Sigmoid colon (tissue), 7 donors: ENCODE results near the gene MRPL4. TPM values are rescaled to one million over a fixed set of nuclear protein-coding genes. Genes with fewer than 3 reads are reported as not detected.

Source experiments
- DNase-seq: peaks from one replicate; pipeline ENCODE4 v3.0.0-alpha.2; 2019
- H3K27ac ChIP-seq, 4 donors: fragments of 200-600 bp; sonication (generic); one replicate each; pipeline ENCODE4 v1.5.1; 2016 to 2019; ENCODE audit warnings: mild to moderate bottlenecking in 1 of 4
- H3K27me3 ChIP-seq, 3 donors: fragments of 200-600 bp; sonication (generic); one replicate each; pipeline ENCODE4 v1.5.1; 2019; ENCODE audit warnings: mild to moderate bottlenecking in 1 of 3
- H3K36me3 ChIP-seq, 4 donors: fragments of 200-600 bp; sonication (generic); one replicate each; pipeline ENCODE4 v1.5.1; 2016 to 2019
- H3K4me1 ChIP-seq, 4 donors: fragments of 200-600 bp; sonication (generic); one replicate each; pipeline ENCODE4 v1.5.1; 2017 to 2019
- H3K4me3 ChIP-seq, 4 donors: fragments of 200-600 bp; sonication (generic); one replicate each; pipeline ENCODE4 v1.5.1; 2017 to 2019; ENCODE audit warnings: mild to moderate bottlenecking in 2 of 4, moderate library complexity in 1 of 4
- H3K9me3 ChIP-seq, 4 donors: fragments of 200-600 bp in 3 of 4; sonication (generic) in 3 of 4; one replicate each; pipeline versions ENCODE4 v1.5.1 to v1.6.1; 2013 to 2019
- EP300 ChIP-seq, 4 donors: sonication (generic); formaldehyde crosslinking; IDR thresholded peaks; one replicate each; pipeline ENCODE4 v1.6.1; 2017; ENCODE audit warnings: antibody characterized with exemption in 4 of 4
- POLR2A ChIP-seq, 2 donors: fragments of 450-650 bp; IDR thresholded peaks; one replicate each; pipeline ENCODE4 v1.6.1; 2016; ENCODE audit warnings: antibody characterized with exemption in 2 of 2, mild to moderate bottlenecking in 2 of 2, moderate library complexity in 2 of 2
- POLR2AphosphoS5 ChIP-seq, 4 donors: sonication (generic); formaldehyde crosslinking; IDR thresholded peaks; one replicate each; pipeline ENCODE4 v1.6.1; 2017; ENCODE audit warnings: antibody characterized with exemption in 4 of 4
- WGBS, 2 donors: extraction: QIAGEN DNeasy Blood & Tissue Kit; methylation state at CpG; one replicate each; pipeline ENCODE4 v1.1.7; 2013; 5-methylcytosine and 5-hydroxymethylcytosine counted together
- intact Hi-C: fragments of 100-400 bp; cut with DNase I; formaldehyde crosslinking; loops from one replicate; pipeline ENCODE4 v1.15.1; 2023
- polyA plus RNA-seq, 3 donors: library from polyadenylated mRNA; stranded (reverse); fragments of 200-250 nt; gene quantifications; one replicate each; pipeline ENCODE4 v1.2.3, GENCODE V29; 2013
- total RNA-seq, 4 donors: library from RNA; depleted of rRNA; stranded (reverse); fragments of >200 nt; gene quantifications; one replicate each; pipeline ENCODE4 v1.1.0, GENCODE V29; 2016
- TF ChIP-seq, protein P1 (sequence below), 4 experiments: fragments of 450-650 bp in 3 of 4; fragments of 200-600 bp in 1 of 4; IDR thresholded peaks; one replicate each; pipeline ENCODE4 v1.5.1; 2016 to 2019; ENCODE audit warnings: antibody characterized with exemption in 4 of 4, mild to moderate bottlenecking in 3 of 4, moderate library complexity in 2 of 4
- donor health status: healthy with polysubstance abuse.
- donor health status: Bipolar disorder and iron deficiency.
- donor health status: healthy.

Gene MRPL4
- total RNA-seq (10 to 100 TPM; 37.9 to 68.9 (median 62.8) TPM), polyA plus RNA-seq (10 to 100 TPM; 45.1 to 85.2 (median 51.1) TPM)

DNA sequence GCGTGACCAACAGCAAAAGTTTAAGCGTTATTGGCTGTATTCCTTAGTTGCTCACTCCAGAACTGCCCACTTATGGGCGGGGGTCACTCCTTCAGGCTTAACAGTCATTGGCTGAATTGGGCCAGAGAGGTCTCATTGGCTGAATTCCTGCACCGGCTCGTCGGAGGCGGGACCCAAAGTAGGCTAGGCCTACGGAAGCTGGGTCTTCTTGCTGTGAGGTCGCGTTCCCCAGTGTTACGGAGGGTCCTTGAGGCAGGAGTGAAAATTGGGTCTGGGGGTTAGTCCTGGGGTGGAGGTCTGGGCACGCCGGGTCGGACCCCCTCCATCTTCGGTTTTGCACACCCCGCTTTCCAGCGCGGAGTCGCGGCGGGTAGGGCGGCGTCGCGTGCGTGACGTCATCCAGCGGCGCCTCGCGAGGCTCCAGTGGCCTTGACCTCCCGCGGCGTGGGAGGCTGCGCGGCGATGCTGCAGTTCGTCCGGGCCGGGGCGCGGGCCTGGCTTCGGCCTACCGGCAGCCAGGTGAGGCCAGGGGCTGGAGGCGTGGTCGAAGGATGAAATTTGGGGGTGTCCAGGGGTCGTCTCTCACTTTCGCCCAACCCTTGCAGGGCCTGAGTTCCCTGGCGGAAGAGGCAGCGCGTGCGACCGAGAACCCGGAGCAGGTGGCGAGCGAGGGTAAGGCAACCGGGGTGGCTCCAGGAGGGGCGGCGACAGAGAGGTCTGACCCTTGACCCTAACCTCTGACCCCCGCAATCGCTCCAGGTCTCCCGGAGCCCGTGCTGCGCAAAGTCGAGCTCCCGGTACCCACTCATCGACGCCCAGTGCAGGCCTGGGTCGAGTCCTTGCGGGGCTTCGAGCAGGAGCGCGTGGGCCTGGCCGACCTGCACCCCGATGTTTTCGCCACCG lies at the start of gene MRPL4:
TSS of gene MRPL4 (plus strand) at position 423 of the 903 bp plus-strand sequence. CDS start at position 463, 40 bp downstream.
- TF ChIP-seq POLR2AphosphoS5 (IDR thresholded peaks at IDR 0.05) (peak; percentile 64 to 91 (median 82)), EP300 (IDR thresholded peaks at IDR 0.05) (no peak), POLR2A (IDR thresholded peaks at IDR 0.05) (peak in 1 of 2 donors; percentile 48)
- peaks cover 0 to 27% (median 17%) of the 10 kb centered on the region in 4 donors for H3K4me1 ChIP-seq
- intact Hi-C loops: loop anchor here (1.0 to 5.0 kb wide), 5 partner anchors 21 to 321 kb away; partner anchors contain the start of genes DNMT1, PPAN, S1PR2 and TYK2
- DNase-seq: peak; percentile 98
- H3K27ac ChIP-seq: peak within 1 kb of the TSS; percentile 82 to 92 (median 87)
- no peaks in the 10 kb centered on the region for H3K9me3 ChIP-seq
- H3K36me3 ChIP-seq: peaks cover 13 to 34% (median 20%) of the 10 kb centered on the region in 4 donors
- H3K4me3 ChIP-seq: peak within 1 kb of the TSS; percentile 83 to 91 (median 85)
- WGBS, 2 donors: 0% methylated on average over 77 of the region's 77 CpGs
- H3K27me3 ChIP-seq: no peaks in the 10 kb centered on the region

DNA sequence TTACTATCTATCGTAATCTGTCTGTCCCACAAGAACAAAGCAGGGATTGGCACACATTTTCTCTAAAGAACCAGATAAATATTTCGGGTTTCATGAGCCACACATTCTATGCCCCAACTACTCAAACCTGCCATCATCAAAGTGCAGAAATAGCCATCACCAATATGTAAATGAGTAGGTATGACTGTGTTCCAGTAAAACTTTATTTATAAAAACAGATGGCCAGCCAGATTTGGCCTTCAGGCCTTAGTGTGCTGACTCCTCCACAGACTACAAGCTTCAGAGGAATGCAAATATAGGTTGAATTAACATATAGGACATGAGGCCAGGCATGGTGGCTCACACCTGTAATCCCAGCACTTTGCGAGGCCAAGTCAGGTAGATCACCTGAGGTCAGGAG lies 48.3 kb upstream of the MRPL4 start:
- Histone ChIP-seq H3K27ac (no peak overlapping the region), H3K9me3 (no peaks in the 10 kb centered on the region), H3K36me3 (no peaks in the 10 kb centered on the region), H3K4me1 (no peaks in the 10 kb centered on the region), H3K27me3 (no peaks in the 10 kb centered on the region), H3K4me3 (no peak overlapping the region)
- TF ChIP-seq POLR2AphosphoS5 (IDR thresholded peaks at IDR 0.05): no peak
- no peak for TF ChIP-seq EP300 (IDR thresholded peaks at IDR 0.05)
- no peak for TF ChIP-seq POLR2A (IDR thresholded peaks at IDR 0.05)
- TF ChIP-seq, protein P1, sequence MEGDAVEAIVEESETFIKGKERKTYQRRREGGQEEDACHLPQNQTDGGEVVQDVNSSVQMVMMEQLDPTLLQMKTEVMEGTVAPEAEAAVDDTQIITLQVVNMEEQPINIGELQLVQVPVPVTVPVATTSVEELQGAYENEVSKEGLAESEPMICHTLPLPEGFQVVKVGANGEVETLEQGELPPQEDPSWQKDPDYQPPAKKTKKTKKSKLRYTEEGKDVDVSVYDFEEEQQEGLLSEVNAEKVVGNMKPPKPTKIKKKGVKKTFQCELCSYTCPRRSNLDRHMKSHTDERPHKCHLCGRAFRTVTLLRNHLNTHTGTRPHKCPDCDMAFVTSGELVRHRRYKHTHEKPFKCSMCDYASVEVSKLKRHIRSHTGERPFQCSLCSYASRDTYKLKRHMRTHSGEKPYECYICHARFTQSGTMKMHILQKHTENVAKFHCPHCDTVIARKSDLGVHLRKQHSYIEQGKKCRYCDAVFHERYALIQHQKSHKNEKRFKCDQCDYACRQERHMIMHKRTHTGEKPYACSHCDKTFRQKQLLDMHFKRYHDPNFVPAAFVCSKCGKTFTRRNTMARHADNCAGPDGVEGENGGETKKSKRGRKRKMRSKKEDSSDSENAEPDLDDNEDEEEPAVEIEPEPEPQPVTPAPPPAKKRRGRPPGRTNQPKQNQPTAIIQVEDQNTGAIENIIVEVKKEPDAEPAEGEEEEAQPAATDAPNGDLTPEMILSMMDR (IDR thresholded peaks at IDR 0.05): no peak
- 93 to 95% methylated on average over 3 of the region's 3 CpGs for WGBS, 2 donors
- DNase-seq: no peak
- intact Hi-C loops: no loop called here

DNA sequence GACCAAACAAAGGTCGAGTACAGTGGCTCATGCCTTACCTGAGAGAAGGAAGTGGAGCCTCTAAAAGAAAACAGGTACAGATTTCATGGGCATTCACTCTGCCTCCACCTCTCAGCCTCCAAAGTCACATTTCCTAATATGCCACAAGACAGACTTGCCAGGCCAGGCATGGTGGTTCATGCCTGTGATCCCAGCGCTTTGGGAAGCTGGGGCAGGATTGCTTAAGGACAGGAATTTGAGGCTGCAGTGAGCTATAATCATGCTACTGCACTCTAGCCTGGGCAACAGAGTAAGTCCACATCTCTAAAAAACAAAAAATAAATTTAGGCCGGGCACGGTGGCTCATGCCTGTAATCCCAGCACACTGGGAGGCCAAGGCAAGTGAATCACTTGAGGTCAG lies 46.4 kb upstream of the MRPL4 start:
- Histone ChIP-seq H3K27ac (no peak overlapping the region), H3K9me3 (no peaks in the 10 kb centered on the region), H3K4me1 (no peaks in the 10 kb centered on the region), H3K4me3 (no peak overlapping the region), H3K36me3 (no peaks in the 10 kb centered on the region), H3K27me3 (no peaks in the 10 kb centered on the region)
- intact Hi-C loops: no loop called here
- no peak for DNase-seq
- WGBS, 2 donors: 83 to 88% methylated on average over 4 of the region's 4 CpGs
- TF ChIP-seq, protein P1 (IDR thresholded peaks at IDR 0.05): no peak

DNA sequence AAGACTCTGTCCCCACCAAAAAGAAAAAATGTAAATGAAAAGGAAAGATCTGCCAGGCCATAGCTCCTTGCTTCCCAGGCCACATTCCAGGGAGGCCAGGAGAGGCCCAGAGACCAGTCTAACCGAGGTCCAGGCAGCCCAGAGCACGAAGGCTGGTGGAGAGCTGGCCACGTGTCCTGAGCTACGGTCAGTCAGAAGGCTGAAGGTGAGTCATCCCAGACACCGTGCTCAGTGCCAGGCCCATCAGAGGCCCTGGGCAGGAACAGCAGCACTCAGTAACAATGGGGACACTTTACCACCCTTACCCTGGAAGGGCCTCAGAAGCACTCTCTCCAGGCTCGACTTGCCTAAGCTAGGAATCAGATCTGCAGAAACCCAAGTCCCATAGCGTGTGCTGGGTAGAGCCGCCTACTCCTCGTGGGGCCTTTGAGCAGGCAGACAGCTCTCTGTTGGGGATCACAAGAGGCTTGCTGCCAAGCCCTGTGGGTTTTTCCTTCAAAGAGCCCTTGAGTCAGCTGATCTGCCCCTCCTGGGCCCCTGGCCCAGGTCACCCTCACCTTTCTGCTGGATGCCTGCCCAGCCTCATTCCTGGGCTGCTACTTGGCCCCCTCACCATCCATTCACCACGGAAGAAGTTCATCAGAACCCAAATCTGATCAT lies 45.7 kb upstream of the MRPL4 start:
- 90% methylated on average over 10 of the region's 10 CpGs for WGBS, 2 donors
- Histone ChIP-seq H3K36me3 (no peaks in the 10 kb centered on the region), H3K27ac (no peak overlapping the region), H3K9me3 (no peaks in the 10 kb centered on the region), H3K27me3 (no peaks in the 10 kb centered on the region), H3K4me3 (no peak overlapping the region), H3K4me1 (no peaks in the 10 kb centered on the region)
- intact Hi-C loops: no loop called here
- TF ChIP-seq EP300 (IDR thresholded peaks at IDR 0.05) (no peak), POLR2AphosphoS5 (IDR thresholded peaks at IDR 0.05) (no peak), POLR2A (IDR thresholded peaks at IDR 0.05) (no peak)
- TF ChIP-seq, protein P1 (IDR thresholded peaks at IDR 0.05): no peak
- DNase-seq: no peak

DNA sequence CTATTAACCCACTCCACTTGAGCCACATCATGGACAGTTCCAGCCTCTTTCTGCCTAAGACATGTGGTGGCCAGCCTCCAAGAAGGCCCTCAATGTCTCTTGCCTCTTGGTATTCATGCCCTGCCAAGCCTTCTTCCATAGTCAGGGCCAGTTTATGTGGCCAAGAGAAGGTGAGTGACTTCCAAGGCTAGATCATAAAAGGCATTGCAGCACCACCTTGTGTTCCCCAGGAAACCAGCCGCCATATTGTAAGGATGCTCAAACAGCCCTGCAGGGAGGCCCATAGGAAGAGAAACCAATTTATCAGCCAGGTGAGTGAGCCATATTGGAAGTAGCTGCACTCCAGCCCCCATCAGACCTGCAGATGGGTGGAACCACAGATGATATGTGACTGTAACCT lies 45.0 kb upstream of the MRPL4 start:
- WGBS, 2 donors: 93 to 100% methylated on average over 1 of the region's 1 CpG
- H3K27ac ChIP-seq: no peak overlapping the region
- H3K9me3 ChIP-seq: no peaks in the 10 kb centered on the region
- no peaks in the 10 kb centered on the region for H3K4me1 ChIP-seq
- TF ChIP-seq EP300 (IDR thresholded peaks at IDR 0.05): no peak
- no peak for TF ChIP-seq POLR2AphosphoS5 (IDR thresholded peaks at IDR 0.05)
- TF ChIP-seq, protein P1 (IDR thresholded peaks at IDR 0.05): no peak
- TF ChIP-seq POLR2A (IDR thresholded peaks at IDR 0.05): no peak
- DNase-seq: no peak
- no peaks in the 10 kb centered on the region for H3K27me3 ChIP-seq
- no peak overlapping the region for H3K4me3 ChIP-seq
- H3K36me3 ChIP-seq: no peaks in the 10 kb centered on the region
- intact Hi-C loops: no loop called here
